ENCODE results near the gene FEM1C. TPM values are rescaled to one million over a fixed set of nuclear protein-coding genes. Genes with fewer than 3 reads are reported as not detected.

FEM1C gene
- polyA plus RNA-seq, 1 experiment: 14.1 TPM

- POLR2A ChIA-PET: interaction anchor here (0.9 to 2.1 kb wide), 3 partner anchors 10 to 236 kb away, joined by 3 to 10 read pairs (median 4); no protein-coding TSS in a partner anchor
- Histone ChIP-seq H3K9me3 (ENCODE audit: control insufficient read depth, insufficient read depth, low read length) (peaks cover 6% of the 10 kb centered on the region), H3K27me3 (ENCODE audit: control insufficient read depth, insufficient read depth, low read length) (no peaks in the 10 kb centered on the region), H3K27ac (ENCODE audit: low read depth, low read length) (no peak overlapping the region), H3K4me3 (ENCODE audit: low read depth, low read length) (no peak overlapping the region)
- DNase-seq (ENCODE audit: low read depth, low spot score): no peak
- CTCF ChIA-PET: interaction anchor here (0.7 to 0.9 kb wide), 3 partner anchors 26 to 236 kb away, joined by 3 to 5 read pairs (median 3); no protein-coding TSS in a partner anchor
- TF ChIP-seq, protein P1, sequence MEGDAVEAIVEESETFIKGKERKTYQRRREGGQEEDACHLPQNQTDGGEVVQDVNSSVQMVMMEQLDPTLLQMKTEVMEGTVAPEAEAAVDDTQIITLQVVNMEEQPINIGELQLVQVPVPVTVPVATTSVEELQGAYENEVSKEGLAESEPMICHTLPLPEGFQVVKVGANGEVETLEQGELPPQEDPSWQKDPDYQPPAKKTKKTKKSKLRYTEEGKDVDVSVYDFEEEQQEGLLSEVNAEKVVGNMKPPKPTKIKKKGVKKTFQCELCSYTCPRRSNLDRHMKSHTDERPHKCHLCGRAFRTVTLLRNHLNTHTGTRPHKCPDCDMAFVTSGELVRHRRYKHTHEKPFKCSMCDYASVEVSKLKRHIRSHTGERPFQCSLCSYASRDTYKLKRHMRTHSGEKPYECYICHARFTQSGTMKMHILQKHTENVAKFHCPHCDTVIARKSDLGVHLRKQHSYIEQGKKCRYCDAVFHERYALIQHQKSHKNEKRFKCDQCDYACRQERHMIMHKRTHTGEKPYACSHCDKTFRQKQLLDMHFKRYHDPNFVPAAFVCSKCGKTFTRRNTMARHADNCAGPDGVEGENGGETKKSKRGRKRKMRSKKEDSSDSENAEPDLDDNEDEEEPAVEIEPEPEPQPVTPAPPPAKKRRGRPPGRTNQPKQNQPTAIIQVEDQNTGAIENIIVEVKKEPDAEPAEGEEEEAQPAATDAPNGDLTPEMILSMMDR (IDR thresholded peaks at IDR 0.05; ENCODE audit: low read depth, low read length): no peak
Observed at GRCh38 chr5:115545351-115545882, 842 bp upstream of the FEM1C start.

DNA sequence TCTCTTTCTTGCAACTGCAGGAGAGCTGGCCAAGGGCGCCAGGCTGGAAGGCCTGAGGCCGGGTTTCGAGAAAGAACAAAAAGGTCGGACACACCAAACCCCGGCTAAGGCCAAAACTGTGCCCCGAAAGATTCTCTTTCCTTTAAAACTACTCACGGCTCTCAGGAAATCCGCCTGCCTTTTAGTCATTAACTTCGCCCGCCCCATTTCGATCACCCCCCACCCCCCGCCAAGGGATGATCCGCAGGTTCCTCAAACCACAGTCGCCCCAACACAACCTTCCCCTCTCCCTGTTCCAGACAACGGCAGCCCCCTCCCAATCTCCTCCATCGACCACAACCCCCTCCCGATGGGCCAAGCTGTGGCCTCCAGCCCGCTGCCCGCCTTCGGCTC, 536 bp downstream of the FEM1C start:
- Histone ChIP-seq H3K4me3 (ENCODE audit: low read depth, low read length) (peak overlapping the region; percentile 83), H3K9me3 (ENCODE audit: control insufficient read depth, insufficient read depth, low read length) (peaks cover 6% of the 10 kb centered on the region), H3K27ac (ENCODE audit: low read depth, low read length) (peak overlapping the region; percentile 80), H3K27me3 (ENCODE audit: control insufficient read depth, insufficient read depth, low read length) (no peaks in the 10 kb centered on the region)
- ChIA-PET CTCF (interaction anchor here (0.6 to 2.9 kb wide), 4 partner anchors 18 to 235 kb away, joined by 3 to 19 read pairs (median 3); no protein-coding TSS in a partner anchor), POLR2A (interaction anchor here (0.7 to 2.4 kb wide), 16 partner anchors 9 to 248 kb away, joined by 3 to 10 read pairs (median 3); partner anchors contain the start of gene CCDC112)
- TF ChIP-seq, protein P1 (IDR thresholded peaks at IDR 0.05; ENCODE audit: low read depth, low read length): no peak
- DNase-seq (ENCODE audit: low read depth, low spot score): no peak

- Histone ChIP-seq H3K27ac (ENCODE audit: low read depth, low read length) (peak overlapping the region; percentile 80), H3K27me3 (ENCODE audit: control insufficient read depth, insufficient read depth, low read length) (no peaks in the 10 kb centered on the region), H3K4me3 (ENCODE audit: low read depth, low read length) (peak overlapping the region; percentile 83), H3K9me3 (ENCODE audit: control insufficient read depth, insufficient read depth, low read length) (peaks cover 6% of the 10 kb centered on the region)
- TF ChIP-seq, protein P1 (IDR thresholded peaks at IDR 0.05; ENCODE audit: low read depth, low read length): no peak
- ChIA-PET POLR2A (interaction anchor here (0.7 to 2.4 kb wide), 10 partner anchors 31 to 247 kb away, joined by 3 to 10 read pairs (median 4); partner anchors contain the start of gene CCDC112), CTCF (interaction anchor here (0.6 to 2.9 kb wide), 6 partner anchors 9 to 234 kb away, joined by 3 to 19 read pairs (median 4); no protein-coding TSS in a partner anchor)
- no peak for DNase-seq (ENCODE audit: low read depth, low spot score)
Observed at GRCh38 chr5:115543365-115544042, 1.1 kb downstream of the FEM1C start.

DNA sequence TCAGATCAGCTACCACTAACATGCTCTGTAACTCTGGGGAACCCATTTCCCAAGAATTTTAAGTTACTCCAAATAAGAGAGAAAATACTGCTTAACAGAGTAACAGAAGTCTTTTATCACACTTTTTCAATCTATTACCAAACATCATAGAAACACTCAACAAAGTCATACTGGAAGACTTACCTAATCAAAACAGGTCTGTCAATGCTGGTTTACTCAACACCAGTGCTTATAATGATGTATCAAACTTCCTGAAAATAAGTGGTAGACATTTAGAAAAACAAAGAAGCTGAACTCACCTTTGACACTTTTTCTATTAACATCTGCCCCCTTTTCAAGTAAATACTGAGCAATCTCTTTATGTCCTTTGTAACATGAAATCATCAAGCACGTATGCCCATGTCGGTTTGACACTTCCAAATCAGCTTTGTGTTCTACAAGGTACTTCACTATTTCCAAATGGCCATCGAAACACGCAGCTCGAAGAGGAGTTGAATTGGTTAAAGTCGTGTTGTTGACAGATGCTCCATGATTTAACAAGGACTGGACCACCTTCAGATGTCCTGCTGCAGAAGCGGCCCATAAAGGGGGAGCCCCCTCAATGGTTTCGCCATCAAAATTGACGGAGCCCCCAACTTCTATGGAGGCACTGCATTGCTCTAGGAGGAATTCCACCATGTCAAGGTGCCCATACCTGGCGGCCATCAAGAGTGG, 1.8 kb downstream of the FEM1C start:
- H3K27me3 ChIP-seq (ENCODE audit: control insufficient read depth, insufficient read depth, low read length): no peaks in the 10 kb centered on the region
- ChIA-PET CTCF (interaction anchor here (0.9 to 2.9 kb wide), 4 partner anchors 8 to 233 kb away, joined by 4 to 19 read pairs (median 6); no protein-coding TSS in a partner anchor), POLR2A (interaction anchor here (0.6 to 2.4 kb wide), 6 partner anchors 32 to 284 kb away, joined by 3 to 7 read pairs (median 4); partner anchors contain the start of gene CCDC112)
- H3K4me3 ChIP-seq (ENCODE audit: low read depth, low read length): peak overlapping the region; percentile 83
- DNase-seq (ENCODE audit: low read depth, low spot score): no peak
- no peak overlapping the region for H3K27ac ChIP-seq (ENCODE audit: low read depth, low read length)
- TF ChIP-seq, protein P1 (IDR thresholded peaks at IDR 0.05; ENCODE audit: low read depth, low read length): no peak
- H3K9me3 ChIP-seq (ENCODE audit: control insufficient read depth, insufficient read depth, low read length): peaks cover 6% of the 10 kb centered on the region
